Trophoblast cell (in vitro differentiated cells and primary cell): Measurements from ENCODE around the gene RTN4R.

Experiments
- DNase-seq, 2 donors: peaks; one replicate each; pipeline ENCODE4 v3.0.0-alpha.2; 2016
- H2AFZ ChIP-seq: 2 replicates; pipeline ENCODE4 v1.6.1; 2013; ENCODE audit warnings: low read length, moderate library complexity, mild to moderate bottlenecking; ENCODE audit not compliant: insufficient read depth, poor library complexity
- H2AK5ac ChIP-seq: 2 replicates; pipeline ENCODE4 v1.6.1; 2013; ENCODE audit warnings: mild to moderate bottlenecking, low read length
- H2BK120ac ChIP-seq: 2 replicates; pipeline ENCODE4 v1.6.1; 2013; ENCODE audit warnings: low read length, mild to moderate bottlenecking, moderate library complexity; ENCODE audit not compliant: insufficient read depth, poor library complexity
- H2BK12ac ChIP-seq: 2 replicates; pipeline ENCODE4 v1.6.1; 2013; ENCODE audit warnings: mild to moderate bottlenecking, low read length, moderate library complexity
- H2BK5ac ChIP-seq: 2 replicates; pipeline ENCODE4 v1.6.1; 2013; ENCODE audit warnings: low read length, low read depth, moderate library complexity, mild to moderate bottlenecking; ENCODE audit not compliant: poor library complexity
- H3K14ac ChIP-seq: 2 replicates; pipeline ENCODE4 v1.6.1; 2013; ENCODE audit warnings: mild to moderate bottlenecking, low read length
- H3K18ac ChIP-seq: 2 replicates; pipeline ENCODE4 v1.6.1; 2013; ENCODE audit warnings: mild to moderate bottlenecking, low read length
- H3K23ac ChIP-seq: 2 replicates; pipeline ENCODE4 v1.6.1; 2013; ENCODE audit warnings: low read length
- H3K27ac ChIP-seq: 2 replicates; pipeline ENCODE4 v1.5.1; 2013; ENCODE audit warnings: low read depth, mild to moderate bottlenecking, inconsistent platforms, low read length, moderate library complexity
- H3K27me3 ChIP-seq: 2 replicates; pipeline ENCODE4 v1.6.1; 2013; ENCODE audit warnings: inconsistent platforms, mild to moderate bottlenecking, low read length, moderate library complexity; ENCODE audit not compliant: insufficient read depth
- H3K36me3 ChIP-seq, 2 experiments: 1 replicate in 1 of 2; 2 replicates in 1 of 2; pipeline ENCODE4 v1.6.1; 2013; ENCODE audit warnings: low read length in 2 of 2, mild to moderate bottlenecking in 2 of 2, moderate library complexity in 1 of 2; ENCODE audit not compliant: insufficient read depth in 2 of 2, control insufficient read depth in 1 of 2
- H3K4ac ChIP-seq: 2 replicates; pipeline ENCODE4 v1.6.1; 2013; ENCODE audit warnings: low read depth, mild to moderate bottlenecking, low read length, moderate library complexity
- H3K4me1 ChIP-seq, 2 experiments: 1 replicate in 1 of 2; 2 replicates in 1 of 2; pipeline ENCODE4 v1.6.1; 2013; ENCODE audit warnings: low read length in 2 of 2, mild to moderate bottlenecking in 2 of 2, moderate library complexity in 1 of 2; ENCODE audit not compliant: insufficient read depth in 2 of 2, control insufficient read depth in 1 of 2
- H3K4me2 ChIP-seq: 2 replicates; pipeline ENCODE4 v1.6.1; 2013; ENCODE audit warnings: inconsistent platforms, mild to moderate bottlenecking, low read length, moderate library complexity
- H3K4me3 ChIP-seq: 2 replicates; pipeline ENCODE4 v1.5.1; 2013; ENCODE audit warnings: mild to moderate bottlenecking, low read depth, low read length, inconsistent platforms
- H3K79me1 ChIP-seq: one replicate; pipeline ENCODE4 v1.6.1; 2013; ENCODE audit warnings: low read length
- H3K79me2 ChIP-seq: 2 replicates; pipeline ENCODE4 v1.6.1; 2013; ENCODE audit warnings: low read length, mild to moderate bottlenecking; ENCODE audit not compliant: control insufficient read depth, insufficient read depth, poor library complexity
- H3K9ac ChIP-seq: 2 replicates; pipeline ENCODE4 v1.6.1; 2013; ENCODE audit warnings: mild to moderate bottlenecking, low read length
- H3K9me3 ChIP-seq: 2 replicates; pipeline ENCODE4 v1.6.1; 2013; ENCODE audit warnings: low read depth, mild to moderate bottlenecking, control low read depth, inconsistent platforms, low read length; ENCODE audit not compliant: insufficient read depth
- H4K12ac ChIP-seq: 2 replicates; pipeline ENCODE4 v1.6.1; 2013; ENCODE audit warnings: low read depth, mild to moderate bottlenecking, low read length, moderate library complexity
- H4K8ac ChIP-seq: 2 replicates; pipeline ENCODE4 v1.6.1; 2013; ENCODE audit warnings: low read depth, mild to moderate bottlenecking, low read length, moderate library complexity
- H4K91ac ChIP-seq: one replicate; pipeline ENCODE4 v1.6.1; 2013; ENCODE audit warnings: low read depth, mild to moderate bottlenecking, low read length, moderate library complexity
- WGBS: extraction: QIAGEN DNeasy Blood & Tissue Kit; methylation state at CpG from one replicate; pipeline ENCODE4 v1.1.7; 2013; ENCODE audit warnings: missing lambda C conversion rate; ENCODE audit not compliant: insufficient read length, insufficient coverage; ENCODE audit errors: extremely low coverage; 5-methylcytosine and 5-hydroxymethylcytosine counted together

Gene RTN4R

GRCh38 chr22:20246368-20247009 is 21.6 kb downstream of the RTN4R start:
- H3K27ac ChIP-seq = no peak overlapping the region
- no peak overlapping the region for H3K4me2 ChIP-seq
- no peak overlapping the region for H2BK12ac ChIP-seq

GRCh38 chr22:20245577-20246367 is 22.3 kb downstream of the RTN4R start:
- Histone ChIP-seq H3K36me3 (peaks cover 3 to 6% of the 10 kb centered on the region in 2 experiments), H3K9me3 (no peaks in the 10 kb centered on the region), H3K4me1 (peaks cover 5% of the 10 kb centered on the region in 2 experiments), H3K79me2 (no peaks in the 10 kb centered on the region), H3K4me2 (no peak overlapping the region), H4K91ac (no peak overlapping the region), H2BK12ac (no peak overlapping the region), H3K18ac (no peak overlapping the region), H2BK5ac (no peak overlapping the region), H4K8ac (no peak overlapping the region), H3K4ac (no peak overlapping the region), H2AK5ac (no peak overlapping the region), H2AFZ (no peak overlapping the region), H3K14ac (no peak overlapping the region), H3K27me3 (no peaks in the 10 kb centered on the region), H3K9ac (no peak overlapping the region), H3K27ac (no peak overlapping the region), H3K23ac (no peak overlapping the region), H3K79me1 (no peaks in the 10 kb centered on the region), H3K4me3 (no peak overlapping the region), H2BK120ac (no peak overlapping the region), H4K12ac (no peak overlapping the region)
- DNase-seq = no peak
- no CpG with 5 or more reads among the region's 14 CpGs for WGBS

More at GRCh38 chr22:20246368-20247009, 21.6 kb downstream of the RTN4R start:
- Histone ChIP-seq H3K4ac (no peak overlapping the region), H3K27me3 (no peaks in the 10 kb centered on the region), H3K79me2 (no peaks in the 10 kb centered on the region), H3K4me3 (no peak overlapping the region), H3K4me1 (peaks cover 5% of the 10 kb centered on the region in 2 experiments), H3K23ac (no peak overlapping the region), H3K14ac (no peak overlapping the region), H2AK5ac (no peak overlapping the region), H3K79me1 (no peaks in the 10 kb centered on the region), H2AFZ (no peak overlapping the region), H2BK5ac (no peak overlapping the region), H4K91ac (no peak overlapping the region), H3K18ac (no peak overlapping the region), H4K8ac (no peak overlapping the region), H3K9me3 (no peaks in the 10 kb centered on the region), H4K12ac (no peak overlapping the region), H3K36me3 (peaks cover 2 to 6% of the 10 kb centered on the region in 2 experiments), H3K9ac (no peak overlapping the region), H2BK120ac (no peak overlapping the region)
- no peak for DNase-seq
- WGBS = no CpG with 5 or more reads among the region's 19 CpGs

- H3K23ac ChIP-seq = no peak overlapping the region
- H2AK5ac ChIP-seq = no peak overlapping the region
- no peak overlapping the region for H3K4me3 ChIP-seq
- no peak overlapping the region for H2BK5ac ChIP-seq
- H3K18ac ChIP-seq = no peak overlapping the region
- H2BK120ac ChIP-seq = no peak overlapping the region
- no peak overlapping the region for H3K14ac ChIP-seq
- no peak overlapping the region for H3K4ac ChIP-seq
- H4K91ac ChIP-seq = no peak overlapping the region
- H3K9me3 ChIP-seq = no peaks in the 10 kb centered on the region
- peaks cover 5% of the 10 kb centered on the region in 2 experiments for H3K4me1 ChIP-seq
- no peak overlapping the region for H4K8ac ChIP-seq
- no peak overlapping the region for H2AFZ ChIP-seq
- no peak overlapping the region for H3K9ac ChIP-seq
- H3K27ac ChIP-seq = no peak overlapping the region
- no CpG with 5 or more reads among the region's 24 CpGs for WGBS
- H3K27me3 ChIP-seq = no peaks in the 10 kb centered on the region
- no peaks in the 10 kb centered on the region for H3K79me1 ChIP-seq
- H3K4me2 ChIP-seq = no peak overlapping the region
- DNase-seq = no peak
- no peak overlapping the region for H4K12ac ChIP-seq
- no peak overlapping the region for H2BK12ac ChIP-seq
- no peaks in the 10 kb centered on the region for H3K79me2 ChIP-seq
- H3K36me3 ChIP-seq = peaks cover 3 to 6% of the 10 kb centered on the region in 2 experiments
Measured at GRCh38 chr22:20244691-20245576, 23.2 kb downstream of the RTN4R start.

- no peaks in the 10 kb centered on the region for H3K27me3 ChIP-seq
- no peak overlapping the region for H3K4me3 ChIP-seq
- H4K12ac ChIP-seq = no peak overlapping the region
- H2AK5ac ChIP-seq = no peak overlapping the region
- H3K4me1 ChIP-seq = peaks cover 5% of the 10 kb centered on the region in 2 experiments
- H2BK12ac ChIP-seq = no peak overlapping the region
- no peak overlapping the region for H3K9ac ChIP-seq
- no peak overlapping the region for H2AFZ ChIP-seq
- H3K9me3 ChIP-seq = no peaks in the 10 kb centered on the region
- H4K91ac ChIP-seq = no peak overlapping the region
- no peak for DNase-seq
- H3K18ac ChIP-seq = no peak overlapping the region
- no peaks in the 10 kb centered on the region for H3K79me1 ChIP-seq
- no CpG with 5 or more reads among the region's 10 CpGs for WGBS
- no peak overlapping the region for H2BK120ac ChIP-seq
- H3K36me3 ChIP-seq = peaks cover 3 to 6% of the 10 kb centered on the region in 2 experiments
- no peak overlapping the region for H3K14ac ChIP-seq
- H3K4me2 ChIP-seq = no peak overlapping the region
- no peaks in the 10 kb centered on the region for H3K79me2 ChIP-seq
- no peak overlapping the region for H3K4ac ChIP-seq
- H4K8ac ChIP-seq = no peak overlapping the region
- H3K27ac ChIP-seq = no peak overlapping the region
- H2BK5ac ChIP-seq = no peak overlapping the region
- no peak overlapping the region for H3K23ac ChIP-seq
Measured at GRCh38 chr22:20244250-20244648, 23.9 kb downstream of the RTN4R start.
